M059J (cell line): Measurements from ENCODE around the gene ERICH2. TPM values are rescaled to one million over a fixed set of nuclear protein-coding genes. Genes with fewer than 3 reads are reported as not detected.

ENCODE experiments used
- DNase-seq: peaks from one replicate; pipeline ENCODE4 v3.0.0-alpha.2; 2012; ENCODE audit warnings: low read depth
- total RNA-seq: library from RNA; depleted of rRNA; stranded (reverse); fragments of >200 nt; shearing (Covaris generic); gene quantifications from 2 replicates; pipeline ENCODE4 v1.2.3, GENCODE V29; 2014

Gene ERICH2
- total RNA-seq, 1 experiment from 2014 or later: not detected

DNA sequence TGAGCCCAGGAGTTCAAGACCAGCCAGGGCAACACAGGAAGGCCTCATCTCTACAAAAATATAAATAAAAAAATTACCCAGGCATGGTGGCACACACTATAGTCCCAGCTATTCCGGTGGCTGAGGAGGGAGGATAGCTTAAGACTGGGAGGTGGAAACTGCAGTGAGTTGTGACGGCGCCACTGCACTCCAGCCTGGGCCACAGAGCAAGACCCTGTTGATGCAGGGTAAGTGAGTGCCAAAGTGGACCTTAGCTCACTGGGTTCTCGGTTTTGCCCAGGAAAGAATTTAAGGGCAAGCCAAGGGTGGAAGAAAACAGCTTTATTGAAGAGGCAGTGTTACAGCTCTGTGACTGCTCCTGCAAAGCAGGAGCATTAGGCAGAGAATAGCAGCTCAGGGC is 6.9 kb upstream of the ERICH2 start:
- DNase-seq: no peak

GRCh38 chr2:170764880-170765261 is 5.3 kb upstream of the ERICH2 start:
- no peak for DNase-seq

GRCh38 chr2:170766693-170767092 is 3.5 kb upstream of the ERICH2 start:
- no peak for DNase-seq

DNA sequence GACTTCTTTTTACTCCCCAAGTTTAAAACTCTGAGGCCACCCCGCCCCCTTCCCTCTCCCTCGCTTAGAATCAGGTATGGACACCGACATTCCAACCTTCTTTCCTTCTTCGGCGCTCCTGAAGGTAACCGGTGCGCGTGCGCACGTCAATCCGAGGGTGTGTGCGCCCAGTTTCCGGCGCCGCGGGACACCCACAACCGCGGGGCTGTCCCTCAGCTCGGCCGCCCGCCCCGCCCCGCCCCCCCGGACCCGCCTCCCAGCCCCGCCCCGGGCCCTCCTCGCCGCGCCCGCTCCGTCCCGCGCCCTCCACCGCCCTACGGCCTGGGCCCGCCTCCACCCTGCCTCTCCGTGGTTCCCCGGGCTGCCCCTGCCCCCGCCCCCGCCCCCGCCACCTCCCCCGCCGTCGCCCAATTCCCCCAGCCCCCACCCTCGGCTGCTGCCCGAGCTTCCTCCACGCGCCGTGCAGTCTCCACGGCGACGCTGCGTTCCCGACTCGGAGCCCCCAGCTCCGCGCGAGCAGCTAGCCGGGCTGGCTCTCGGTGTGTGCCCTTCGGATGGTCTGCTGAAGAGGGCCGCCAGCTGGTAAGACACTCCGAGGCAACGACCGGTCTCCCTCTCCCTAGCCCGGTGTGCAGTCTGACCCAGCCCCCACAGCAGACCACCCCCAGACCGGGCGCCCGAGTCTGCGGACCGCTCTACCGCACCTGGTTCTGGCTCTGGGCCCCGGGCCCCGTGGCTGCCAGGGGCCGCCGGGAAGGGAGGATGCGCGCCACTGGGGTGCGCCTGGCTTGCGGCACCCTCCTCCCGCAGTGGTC is 635 bp downstream of the ERICH2 start:
- peak; percentile 71 for DNase-seq

DNA sequence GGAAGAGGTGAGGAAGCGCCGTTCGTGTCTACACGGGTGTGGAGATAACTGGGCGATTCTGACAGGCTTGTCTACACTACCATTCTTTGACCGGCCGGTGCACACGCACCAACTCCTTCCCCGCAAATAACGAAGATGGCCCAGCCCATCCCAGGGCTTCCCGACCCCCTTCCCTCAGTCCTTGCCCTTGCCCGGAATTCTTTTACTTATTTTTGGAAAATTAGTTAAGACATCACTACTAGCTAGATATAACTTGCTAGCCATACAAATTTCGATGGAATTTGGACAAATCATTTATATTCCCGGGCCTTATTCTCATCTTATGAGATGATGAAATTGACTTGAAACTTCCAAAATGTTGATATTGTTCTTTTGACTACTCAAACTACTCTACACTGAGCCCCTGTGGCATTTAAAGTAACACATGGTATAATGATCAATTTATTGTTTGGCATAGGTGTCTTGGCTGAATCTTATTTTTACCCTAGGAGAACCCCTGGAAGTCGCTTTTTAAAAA is 1.3 kb downstream of the ERICH2 start:
- no peak for DNase-seq

GRCh38 chr2:170772295-170772694 is 2.1 kb downstream of the ERICH2 start:
- DNase-seq: no peak

GRCh38 chr2:170774074-170774473 is 3.9 kb downstream of the ERICH2 start:
- no peak for DNase-seq

DNA sequence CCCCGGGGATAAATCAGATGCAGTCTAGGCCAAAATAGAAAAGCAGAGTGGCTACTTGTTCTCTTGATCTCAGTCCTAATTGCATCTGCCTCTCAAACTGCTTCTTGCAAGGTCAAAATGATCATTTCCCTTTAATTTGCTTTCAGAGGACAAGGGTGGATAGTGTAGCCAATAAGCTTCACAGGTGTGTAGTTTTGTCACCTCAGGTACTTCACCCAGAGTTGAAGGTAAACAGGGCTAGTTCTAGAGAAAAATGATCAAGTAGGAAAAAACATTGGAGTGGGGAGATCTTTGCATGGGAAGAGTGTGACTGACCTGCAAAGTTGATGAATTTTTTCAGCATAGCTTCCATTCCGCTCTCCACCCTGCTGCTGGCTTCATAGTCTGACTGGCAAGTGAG is 8.7 kb downstream of the ERICH2 start:
- no peak for DNase-seq

DNA sequence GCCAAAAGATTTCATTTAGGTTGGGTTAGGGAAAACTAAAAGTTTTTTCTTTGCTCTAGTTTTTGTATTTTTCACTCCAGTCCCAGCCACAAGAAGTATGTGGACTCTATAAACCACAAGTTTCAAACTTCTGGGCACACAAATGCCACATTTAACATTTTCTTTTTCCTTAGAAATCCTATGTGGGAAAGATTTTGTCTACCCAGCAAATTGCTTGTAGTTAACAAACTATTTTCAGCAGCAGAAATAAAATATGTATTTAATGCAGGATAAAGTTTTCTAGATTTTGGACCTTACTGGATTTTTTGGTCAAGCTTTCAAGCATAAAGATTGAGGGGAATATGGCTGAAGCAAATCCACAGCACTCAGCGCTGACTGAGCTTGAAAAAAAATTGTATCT is 9.1 kb downstream of the ERICH2 start:
- DNase-seq: no peak

DNA sequence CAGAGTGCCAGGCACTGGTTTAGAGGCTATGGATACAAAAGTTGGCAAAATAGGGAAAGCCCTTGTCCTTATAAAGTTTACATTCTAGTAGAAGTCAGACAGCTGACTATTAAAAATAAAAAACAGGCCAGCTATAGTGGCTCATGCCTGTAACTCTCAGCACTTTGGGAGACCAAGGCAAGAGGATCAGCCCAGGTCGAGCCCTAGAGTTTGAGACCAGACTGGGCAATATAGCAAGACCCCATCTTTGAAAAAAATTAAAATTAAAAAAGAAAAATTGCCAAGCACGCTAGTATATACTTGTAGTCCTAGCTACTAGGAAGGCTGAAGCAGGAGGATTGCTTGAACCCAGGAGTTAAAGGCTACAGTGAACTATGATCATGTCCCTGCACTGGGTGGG is 12.5 kb downstream of the ERICH2 start:
- no peak for DNase-seq

GRCh38 chr2:170783549-170783948 is 13.4 kb downstream of the ERICH2 start:
- DNase-seq: no peak

DNA sequence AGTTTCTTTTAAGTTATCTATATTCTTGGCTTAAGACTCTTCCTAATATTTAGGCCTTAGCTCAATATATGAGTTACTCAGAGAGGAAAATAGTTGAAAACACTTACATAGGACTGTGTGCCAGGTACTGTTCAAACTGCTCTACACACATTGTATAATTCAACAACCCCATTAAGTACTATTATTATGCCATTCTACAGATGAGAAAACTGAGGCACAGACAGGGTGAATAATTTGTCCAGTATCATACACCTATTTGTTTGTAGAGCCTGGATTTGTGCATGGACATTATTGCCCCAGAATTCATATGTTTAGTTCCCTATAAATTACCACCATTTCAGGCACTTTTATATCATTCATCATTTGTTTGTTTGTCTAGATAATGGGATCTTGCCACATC is 28.8 kb downstream of the ERICH2 start:
- DNase-seq: no peak

GRCh38 chr2:170806548-170806947 is 36.4 kb downstream of the ERICH2 start:
- DNase-seq: no peak

DNA sequence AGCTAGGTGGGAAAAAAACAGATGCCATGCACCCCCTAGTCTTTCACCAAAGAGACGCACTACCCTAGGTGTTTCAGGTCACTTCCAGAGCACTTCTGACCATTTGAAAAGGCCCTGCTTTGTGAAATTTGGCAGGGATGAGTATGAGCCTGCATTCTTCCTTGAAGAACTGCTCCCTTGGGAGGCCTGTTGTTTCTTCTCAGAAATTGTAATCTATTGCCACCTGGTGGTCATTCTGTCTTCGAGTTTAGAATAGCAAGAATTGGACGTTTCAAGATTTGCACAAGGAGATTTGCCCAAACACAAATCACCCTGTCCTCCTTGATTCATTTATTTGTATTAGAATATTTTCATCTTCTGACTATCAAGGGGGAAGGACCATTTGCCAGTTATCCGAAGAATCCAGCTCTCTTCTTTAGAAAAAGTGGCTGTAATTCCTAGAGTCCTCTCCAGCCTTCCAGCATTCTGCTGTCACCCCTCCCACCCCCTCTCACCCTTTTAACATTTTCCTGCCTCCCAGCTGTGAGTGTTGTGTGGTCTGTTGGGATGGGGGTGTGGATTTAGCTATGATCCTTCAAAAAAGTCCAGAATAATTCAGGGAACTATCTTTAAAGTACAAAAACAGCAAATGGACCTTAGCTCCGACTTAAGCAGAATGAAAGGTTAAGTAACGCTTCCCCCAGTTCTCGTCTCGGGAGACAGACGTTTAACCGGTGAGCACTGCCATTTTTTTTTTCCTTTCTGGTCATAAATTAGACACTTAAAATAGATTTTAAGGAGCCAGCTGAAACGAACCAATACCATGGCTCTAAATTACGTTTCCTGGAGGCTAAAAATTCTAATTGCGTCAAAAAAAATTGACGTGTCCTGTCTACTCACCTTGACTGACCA is 42.8 kb downstream of the ERICH2 start:
- peak; percentile 76 for DNase-seq

GRCh38 chr2:170813611-170814532 is 43.7 kb downstream of the ERICH2 start:
- DNase-seq: peak; percentile 32

DNA sequence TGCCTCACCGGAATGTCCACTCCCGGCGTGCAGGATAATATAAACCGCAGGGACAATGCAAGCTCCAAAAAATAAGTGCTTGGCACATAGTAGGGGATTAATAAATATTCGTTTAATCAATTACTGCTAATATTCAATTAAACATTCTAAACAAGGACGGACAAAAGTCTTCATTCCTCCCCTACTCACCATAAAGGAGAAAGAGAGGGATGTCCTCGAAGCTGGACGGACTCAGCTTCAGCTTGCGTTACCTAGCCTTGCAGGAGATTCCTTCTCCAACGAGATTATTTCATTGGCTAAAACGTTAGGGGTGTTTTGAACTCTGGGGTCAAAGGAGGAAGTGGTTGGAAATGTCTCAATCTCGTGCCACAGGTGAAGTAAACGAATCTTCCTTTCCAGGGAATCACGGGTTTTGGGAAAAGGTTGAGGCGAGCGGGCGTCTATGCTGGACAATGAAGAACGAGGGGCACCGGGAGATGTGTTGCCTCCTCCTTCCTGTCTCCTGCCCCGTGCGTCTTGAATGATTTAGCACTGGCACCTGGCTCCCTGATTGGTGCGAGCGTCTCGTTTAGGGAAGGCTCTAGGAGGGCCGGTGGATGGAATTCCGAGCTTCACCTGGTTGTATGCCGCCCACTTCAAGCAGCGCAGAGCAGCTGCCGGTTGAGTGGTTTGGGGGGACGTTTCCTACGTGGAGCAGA is 44.5 kb downstream of the ERICH2 start:
- no peak for DNase-seq

GRCh38 chr2:170815311-170815710 is 45.1 kb downstream of the ERICH2 start:
- no peak for DNase-seq

DNA sequence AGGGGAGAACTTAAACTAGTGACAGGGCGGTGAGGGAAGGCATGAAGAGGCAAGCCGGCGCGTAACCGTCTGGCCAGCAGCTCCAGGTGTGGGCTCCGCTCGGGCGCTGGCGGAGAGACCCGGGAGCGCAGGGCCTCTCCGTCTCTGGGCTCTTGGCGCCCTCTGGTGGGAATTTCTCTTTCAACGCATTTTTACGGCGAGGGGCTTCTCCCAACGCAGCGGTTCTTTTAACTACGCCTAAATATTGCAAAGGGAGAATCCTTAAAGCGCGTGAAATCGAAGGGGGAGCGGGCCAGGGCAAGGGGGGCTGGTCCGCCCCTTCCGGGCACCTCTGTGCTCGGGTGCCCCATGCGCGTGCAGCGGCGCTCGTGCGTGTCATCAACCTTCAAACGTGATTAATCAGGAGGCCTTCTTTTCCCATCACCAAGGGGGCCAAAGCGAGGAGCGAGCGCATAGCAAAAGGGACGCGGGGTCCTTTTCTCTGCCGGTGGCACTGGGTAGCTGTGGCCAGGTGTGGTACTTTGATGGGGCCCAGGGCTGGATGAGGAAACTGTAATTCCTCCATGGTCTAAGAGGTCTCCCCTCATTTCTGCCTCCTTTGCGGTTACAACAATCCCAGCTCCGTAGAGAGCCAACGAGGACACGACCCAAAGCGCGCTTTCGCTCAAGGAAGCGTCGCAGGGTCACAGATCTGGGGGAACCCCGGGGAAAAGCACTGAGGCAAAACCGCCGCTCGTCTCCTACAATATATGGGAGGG is 45.7 kb downstream of the ERICH2 start:
- DNase-seq: peak; percentile 56

DNA sequence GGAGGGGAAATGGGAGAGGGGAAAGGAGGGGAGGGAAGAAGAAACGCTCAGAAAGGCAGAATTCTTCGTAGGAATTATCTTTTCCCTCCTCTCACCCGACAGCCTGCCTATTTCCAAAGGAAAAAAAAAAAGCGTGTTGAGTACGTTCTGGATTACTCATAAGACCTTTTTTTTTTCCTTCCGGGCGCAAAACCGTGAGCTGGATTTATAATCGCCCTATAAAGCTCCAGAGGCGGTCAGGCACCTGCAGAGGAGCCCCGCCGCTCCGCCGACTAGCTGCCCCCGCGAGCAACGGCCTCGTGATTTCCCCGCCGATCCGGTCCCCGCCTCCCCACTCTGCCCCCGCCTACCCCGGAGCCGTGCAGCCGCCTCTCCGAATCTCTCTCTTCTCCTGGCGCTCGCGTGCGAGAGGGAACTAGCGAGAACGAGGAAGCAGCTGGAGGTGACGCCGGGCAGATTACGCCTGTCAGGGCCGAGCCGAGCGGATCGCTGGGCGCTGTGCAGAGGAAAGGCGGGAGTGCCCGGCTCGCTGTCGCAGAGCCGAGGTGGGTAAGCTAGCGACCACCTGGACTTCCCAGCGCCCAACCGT is 46.4 kb downstream of the ERICH2 start, which contains the start of gene GAD1:
Gene GAD1, plus strand, starts transcription at position 384 of the 589 bp plus-strand sequence. CDS start 1,705 bp downstream, outside the sequence.
- DNase-seq: peak; percentile 75
